Astrocyte of the cerebellum (primary cell): ENCODE results near the gene ZNF236.
"Not testable (repeated sequence)": the region's sequence is repeated elsewhere in the genome, so short reads cannot be mapped to it uniquely, and the experiment has no call there.

ENCODE experiments used
- DNase-seq: peaks from one replicate; pipeline ENCODE4 v3.0.0-alpha.2; 2011; ENCODE audit warnings: low read depth
- H3K4me3 ChIP-seq: 2 replicates; pipeline ENCODE4 v1.5.1; 2011; ENCODE audit warnings: mild to moderate bottlenecking, low read depth, low read length, moderate library complexity
- in situ Hi-C: cut with HindIII; loops from 2 replicates; pipeline ENCODE4 v1.10.0; 2017; ENCODE audit warnings: low sequenced_read_pairs
- TF ChIP-seq, protein P1 (sequence below): IDR thresholded peaks from 2 replicates; pipeline ENCODE4 v1.5.1; 2012; ENCODE audit warnings: low read length, low read depth, moderate library complexity, mild to moderate bottlenecking; ENCODE audit errors: missing control alignments

The ZNF236 gene

DNA sequence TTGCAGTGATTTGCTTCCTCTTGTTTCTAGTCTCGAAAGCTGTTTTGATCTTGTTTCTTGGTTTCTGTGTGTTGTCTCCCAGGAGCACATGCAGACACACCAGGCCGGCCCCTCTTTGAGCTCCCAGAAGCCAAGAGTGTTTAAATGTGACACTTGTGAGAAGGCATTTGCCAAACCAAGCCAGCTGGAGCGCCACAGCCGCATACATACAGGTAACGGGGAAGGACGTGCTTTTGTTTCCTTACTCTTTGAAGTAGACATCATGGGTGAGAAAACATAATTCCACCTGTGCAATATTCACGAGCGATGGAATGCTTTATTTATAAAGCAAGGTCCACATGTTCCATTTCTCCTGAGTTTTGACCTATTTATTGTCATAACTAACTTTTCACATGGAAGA, 137.2 kb downstream of the ZNF236 start:
- TF ChIP-seq, protein P1, sequence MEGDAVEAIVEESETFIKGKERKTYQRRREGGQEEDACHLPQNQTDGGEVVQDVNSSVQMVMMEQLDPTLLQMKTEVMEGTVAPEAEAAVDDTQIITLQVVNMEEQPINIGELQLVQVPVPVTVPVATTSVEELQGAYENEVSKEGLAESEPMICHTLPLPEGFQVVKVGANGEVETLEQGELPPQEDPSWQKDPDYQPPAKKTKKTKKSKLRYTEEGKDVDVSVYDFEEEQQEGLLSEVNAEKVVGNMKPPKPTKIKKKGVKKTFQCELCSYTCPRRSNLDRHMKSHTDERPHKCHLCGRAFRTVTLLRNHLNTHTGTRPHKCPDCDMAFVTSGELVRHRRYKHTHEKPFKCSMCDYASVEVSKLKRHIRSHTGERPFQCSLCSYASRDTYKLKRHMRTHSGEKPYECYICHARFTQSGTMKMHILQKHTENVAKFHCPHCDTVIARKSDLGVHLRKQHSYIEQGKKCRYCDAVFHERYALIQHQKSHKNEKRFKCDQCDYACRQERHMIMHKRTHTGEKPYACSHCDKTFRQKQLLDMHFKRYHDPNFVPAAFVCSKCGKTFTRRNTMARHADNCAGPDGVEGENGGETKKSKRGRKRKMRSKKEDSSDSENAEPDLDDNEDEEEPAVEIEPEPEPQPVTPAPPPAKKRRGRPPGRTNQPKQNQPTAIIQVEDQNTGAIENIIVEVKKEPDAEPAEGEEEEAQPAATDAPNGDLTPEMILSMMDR, result no peak
- H3K4me3 ChIP-seq, result no peak overlapping the region
- no peak for DNase-seq
- in situ Hi-C loops, result loop anchor here (5.0 kb wide), 1 partner anchor 47 kb away; no protein-coding TSS in a partner anchor

DNA sequence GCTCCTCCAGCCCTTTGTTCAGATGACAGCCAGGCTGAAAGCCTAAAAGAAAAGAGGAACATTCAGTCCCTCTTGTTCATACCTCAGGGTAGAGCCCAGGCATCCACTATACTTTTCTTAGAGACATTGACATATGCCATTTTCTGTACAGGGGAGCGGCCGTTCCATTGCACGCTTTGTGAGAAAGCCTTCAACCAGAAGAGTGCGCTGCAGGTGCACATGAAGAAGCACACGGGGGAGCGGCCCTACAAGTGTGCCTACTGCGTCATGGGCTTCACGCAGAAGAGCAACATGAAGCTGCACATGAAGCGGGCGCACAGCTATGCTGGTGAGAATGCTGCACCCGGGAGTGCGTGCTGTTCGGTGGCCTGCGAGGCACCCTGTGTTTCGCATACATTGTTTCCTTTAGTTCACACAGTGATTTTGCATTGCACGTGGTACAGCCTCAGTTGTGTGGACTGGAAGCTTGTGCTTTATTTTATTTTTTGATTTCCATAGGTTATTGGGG, 138.2 kb downstream of the ZNF236 start:
- H3K4me3 ChIP-seq, result no peak overlapping the region
- in situ Hi-C loops, result no loop called here
- DNase-seq, result no peak
- TF ChIP-seq, protein P1, result no peak

DNA sequence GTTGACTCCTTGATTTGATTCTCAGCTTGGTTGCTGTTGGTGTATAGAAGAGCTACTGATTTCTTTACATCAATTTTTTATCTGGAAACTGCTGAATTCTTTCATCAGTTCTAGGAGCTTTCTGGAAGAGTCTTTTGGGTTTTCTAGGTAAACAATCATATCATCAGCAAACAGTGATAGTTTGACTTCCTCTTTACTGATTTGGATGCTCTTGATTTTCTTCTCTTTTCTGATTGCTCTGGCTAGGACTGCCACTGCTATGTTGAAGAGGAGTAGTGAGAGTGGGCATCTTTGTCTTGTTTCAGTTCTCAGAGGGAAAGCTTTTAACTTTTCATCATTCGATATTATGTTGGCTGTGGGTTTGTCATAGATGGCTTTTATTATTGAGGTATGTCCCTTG, 140.5 kb downstream of the ZNF236 start:
- DNase-seq, result no peak
- TF ChIP-seq, protein P1, result no peak
- H3K4me3 ChIP-seq, result no peak overlapping the region
- in situ Hi-C loops, result no loop called here

DNA sequence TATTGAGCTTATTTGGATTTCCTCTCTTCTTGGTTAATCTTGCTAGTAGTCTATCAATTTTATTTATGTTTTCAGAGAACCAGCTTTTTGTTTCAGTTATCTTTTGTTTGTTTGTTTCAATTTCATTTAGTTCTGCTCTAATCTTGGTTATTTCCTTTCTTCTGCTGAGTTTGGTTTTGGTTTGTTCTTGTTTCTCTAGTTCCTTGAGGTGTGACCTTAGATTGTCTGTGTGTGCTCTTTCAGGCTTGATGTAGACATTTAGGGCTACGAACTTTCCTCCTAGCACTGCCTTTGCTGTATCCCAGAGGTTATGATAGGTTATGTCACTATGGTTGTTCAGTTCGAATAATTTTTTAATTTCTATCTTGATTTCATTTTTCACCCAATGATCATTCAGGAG, 141.6 kb downstream of the ZNF236 start:
- no peak overlapping the region for H3K4me3 ChIP-seq
- DNase-seq, result no peak
- TF ChIP-seq, protein P1, result no peak
- in situ Hi-C loops, result no loop called here

DNA sequence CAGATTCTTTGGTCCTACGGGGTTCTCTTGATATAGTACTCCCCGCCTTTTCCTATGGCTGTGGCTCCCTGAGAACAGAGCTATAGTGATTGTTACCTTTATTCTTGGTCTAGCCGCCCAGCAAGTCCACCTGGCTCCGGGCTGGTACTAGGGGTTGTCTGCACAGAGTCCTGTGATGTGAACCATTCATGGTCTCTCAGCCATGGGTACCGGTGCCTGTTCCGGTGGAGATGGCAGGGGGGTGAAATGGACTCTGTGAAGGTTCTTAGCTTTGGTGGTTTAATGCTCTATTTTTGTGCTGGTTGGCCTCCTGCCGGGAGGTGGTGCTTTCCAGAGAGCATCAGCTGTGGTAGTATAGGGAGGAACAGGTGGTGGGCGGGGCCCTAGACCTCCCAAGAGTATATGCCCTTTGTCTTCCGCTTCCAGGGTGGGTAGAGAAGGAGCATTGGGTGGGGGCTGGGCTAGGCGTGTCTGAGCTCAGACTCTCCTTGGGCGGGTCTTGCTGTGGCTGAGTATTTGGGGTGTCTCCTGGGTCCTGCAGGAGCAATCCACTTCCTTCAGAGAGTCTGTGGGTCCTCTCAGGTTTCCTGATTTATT, 143.3 kb downstream of the ZNF236 start:
- H3K4me3 ChIP-seq, DNase-seq, in situ Hi-C loops: not testable (repeated sequence)

DNA sequence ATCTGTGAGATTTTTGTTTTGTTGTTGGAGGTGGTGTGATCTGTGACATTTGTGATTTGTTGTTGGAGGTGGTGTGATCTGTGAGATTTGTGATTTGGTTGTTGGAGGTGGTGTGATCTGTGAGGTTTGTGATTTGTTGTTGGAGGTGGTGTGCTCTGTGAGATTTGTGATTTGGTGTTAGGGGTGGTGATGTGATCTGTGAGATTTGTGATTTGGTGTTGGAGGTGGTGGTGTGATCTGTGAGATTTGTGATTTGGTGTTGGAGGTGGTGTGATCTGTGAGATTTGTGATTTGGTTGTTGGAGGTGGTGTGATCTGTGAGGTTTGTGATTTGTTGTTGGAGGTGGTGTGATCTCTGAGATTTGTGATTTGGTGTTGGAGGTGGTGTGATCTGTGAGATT, 144.9 kb downstream of the ZNF236 start:
- in situ Hi-C loops, DNase-seq, H3K4me3 ChIP-seq: not testable (repeated sequence)

DNA sequence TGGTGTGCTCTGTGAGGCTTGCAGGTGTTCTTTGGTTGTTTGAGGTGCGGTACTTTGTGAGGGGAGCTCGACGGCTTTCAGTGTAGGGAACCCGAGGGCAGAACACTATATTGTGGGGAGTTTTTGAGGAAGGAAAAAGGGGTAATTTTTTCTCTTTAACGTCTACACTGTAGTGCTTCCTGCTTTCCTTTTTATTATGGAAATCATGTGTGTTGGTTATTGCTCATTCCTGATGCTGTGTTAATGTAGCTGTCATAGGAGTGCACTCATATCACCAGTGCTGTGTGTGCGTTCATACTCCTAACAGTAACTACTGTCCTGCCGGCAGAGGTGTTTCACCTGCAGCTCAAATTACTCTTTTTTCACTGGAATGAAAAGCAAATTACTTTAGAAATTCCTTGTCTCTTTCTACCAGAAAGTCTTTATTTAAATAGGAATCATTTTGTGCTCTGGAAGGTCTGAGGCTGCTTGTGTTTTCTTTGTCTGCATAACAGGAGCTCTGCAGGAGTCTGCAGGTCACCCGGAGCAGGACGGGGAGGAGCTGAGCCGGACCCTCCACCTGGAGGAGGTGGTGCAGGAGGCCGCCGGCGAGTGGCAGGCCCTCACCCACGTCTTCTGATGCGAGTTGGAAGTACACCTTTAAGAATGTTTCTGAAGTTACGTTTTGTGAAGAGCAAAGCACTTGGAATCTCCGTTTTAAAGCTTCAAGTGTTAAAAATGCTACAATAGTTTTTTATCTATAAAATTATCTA, 145.5 kb downstream of the ZNF236 start:
- DNase-seq, result no peak
- no peak overlapping the region for H3K4me3 ChIP-seq
- in situ Hi-C loops, result no loop called here
- TF ChIP-seq, protein P1, result no peak
